HL-60 (cell line): ENCODE data around the gene SIGLEC6.

Experiments
- DNase-seq, 2 experiments: peaks; one replicate each; pipeline ENCODE4 v3.0.0-alpha.2; 2010 to 2020; ENCODE audit warnings: low read depth in 1 of 2, low spot score in 1 of 2
- H3K27ac ChIP-seq: fragments of 250-450 bp; sonication (Bioruptor Pico); replicated peaks from 2 replicates; pipeline ENCODE4 v1.5.1; 2020; ENCODE audit warnings: mild to moderate bottlenecking, moderate library complexity
- H3K27me3 ChIP-seq: fragments of 250-450 bp; sonication (Bioruptor Pico); 2 replicates; pipeline ENCODE4 v1.5.1; 2021; ENCODE audit warnings: mild to moderate bottlenecking, moderate library complexity; ENCODE audit not compliant: insufficient read depth, poor library complexity, severe bottlenecking
- H3K4me3 ChIP-seq: replicated peaks from 2 replicates; pipeline ENCODE4 v1.5.1; 2011; ENCODE audit warnings: mild to moderate bottlenecking, control low read depth, low read length; ENCODE audit not compliant: insufficient read depth
- CTCF ChIP-seq: IDR thresholded peaks from one replicate; pipeline ENCODE4 v1.5.1; 2011; ENCODE audit warnings: low read length, control low read depth, inconsistent platforms; ENCODE audit not compliant: insufficient read depth
- GABPA ChIP-seq: IDR thresholded peaks from 2 replicates; pipeline ENCODE4 v1.6.1; 2012; ENCODE audit warnings: low read depth
- POLR2AphosphoS5 ChIP-seq: IDR thresholded peaks from 2 replicates; pipeline ENCODE4 v1.6.1; 2012; ENCODE audit warnings: low read depth
- REST ChIP-seq: IDR thresholded peaks from 2 replicates; pipeline ENCODE4 v1.6.1; 2012; ENCODE audit warnings: low read depth; ENCODE audit not compliant: insufficient replicate concordance
- SPI1 ChIP-seq: IDR thresholded peaks from 2 replicates; pipeline ENCODE4 v1.6.1; 2012; ENCODE audit warnings: low read depth, mild to moderate bottlenecking, borderline replicate concordance

The SIGLEC6 gene

GRCh38 chr19:51467864-51468544 is 63.5 kb downstream of the SIGLEC6 start:
- H3K4me3 ChIP-seq: no peak overlapping the region
- H3K27ac ChIP-seq: peak overlapping the region; percentile 79
- H3K27me3 ChIP-seq: no peaks in the 10 kb centered on the region
- TF ChIP-seq POLR2AphosphoS5: peak; percentile 54
- TF ChIP-seq GABPA: peak; percentile 76
- TF ChIP-seq SPI1: peak; percentile 68; the same call in 1 of the 2 replicates
- no peak for TF ChIP-seq REST
- no peak for TF ChIP-seq CTCF
- peak in 1 of 2 experiments; percentile 78 for DNase-seq
